Subcutaneous abdominal adipose tissue (tissue), 5 donors: Measurements from ENCODE around the gene SCN4B.

ENCODE experiments used
- H3K27ac ChIP-seq: one replicate; pipeline ENCODE4 v1.7.0; 2013; ENCODE audit warnings: low read depth, mild to moderate bottlenecking, inconsistent platforms, low read length, moderate library complexity
- H3K27me3 ChIP-seq, 5 donors: one replicate each; pipeline ENCODE4 v1.7.0; 2013; ENCODE audit warnings: low read length in 5 of 5, inconsistent platforms in 1 of 5; ENCODE audit not compliant: control insufficient read depth in 5 of 5, insufficient read depth in 4 of 5
- H3K36me3 ChIP-seq, 5 donors: one replicate each; pipeline ENCODE4 v1.7.0; 2013; ENCODE audit warnings: low read length in 5 of 5; ENCODE audit not compliant: control insufficient read depth in 5 of 5, insufficient read depth in 5 of 5
- H3K4me1 ChIP-seq, 5 donors: one replicate each; pipeline ENCODE4 v1.7.0; 2013; ENCODE audit warnings: low read length in 5 of 5, mild to moderate bottlenecking in 3 of 5, moderate library complexity in 1 of 5; ENCODE audit not compliant: control insufficient read depth in 5 of 5, insufficient read depth in 5 of 5
- H3K4me3 ChIP-seq, 5 donors: one replicate each; pipeline ENCODE4 v1.7.0; 2013; ENCODE audit warnings: low read length in 5 of 5, low read depth in 1 of 5
- H3K9ac ChIP-seq, 5 donors: one replicate each; pipeline ENCODE4 v1.7.0; 2013; ENCODE audit warnings: low read length in 5 of 5, mild to moderate bottlenecking in 4 of 5, moderate library complexity in 3 of 5
- H3K9me3 ChIP-seq, 5 donors: one replicate each; pipeline ENCODE4 v1.7.0; 2013; ENCODE audit warnings: low read length in 5 of 5; ENCODE audit not compliant: control insufficient read depth in 5 of 5
- donor health status: healthy.
- donor health status: healthy.
- donor health status: healthy.
- donor health status: healthy.
- donor health status: healthy.

SCN4B gene

DNA sequence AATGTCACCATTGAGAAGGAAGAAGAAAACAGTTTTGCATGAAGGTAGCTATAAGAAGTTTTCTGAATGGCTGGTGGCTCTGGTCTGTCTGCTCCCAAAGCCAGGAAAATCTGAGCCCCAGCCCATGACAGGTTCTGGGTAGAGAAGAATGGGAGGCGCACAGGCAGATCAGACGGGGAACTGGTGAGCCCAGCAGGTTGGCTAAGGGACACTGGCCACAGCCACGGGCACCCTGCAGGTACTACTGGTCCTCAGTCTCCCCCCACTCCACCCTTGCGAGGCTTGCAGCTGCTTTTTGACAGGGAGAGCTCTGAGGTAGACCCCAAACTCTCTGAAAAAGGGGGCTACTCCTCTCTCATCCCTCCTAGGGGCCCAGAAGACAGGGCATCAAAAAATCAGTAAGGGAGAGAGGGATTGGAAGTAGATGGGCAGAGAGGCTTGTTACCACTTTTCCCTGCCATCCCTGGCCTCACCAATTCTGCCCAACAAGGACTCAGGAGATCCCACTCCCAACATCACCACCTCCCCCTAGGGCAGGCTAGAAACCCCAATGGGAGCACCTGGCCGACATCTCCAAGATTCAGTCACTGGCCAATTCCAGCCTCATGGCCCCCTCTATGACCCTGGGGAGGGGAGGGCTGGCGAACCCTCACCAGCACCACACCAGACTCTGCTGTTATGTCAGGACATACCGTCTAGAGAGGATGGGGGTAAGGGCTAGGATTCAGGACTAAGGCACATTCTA, 17.4 kb downstream of the SCN4B start:
- H3K9me3 ChIP-seq = no peaks in the 10 kb centered on the region
- H3K36me3 ChIP-seq = no peaks in the 10 kb centered on the region
- H3K27me3 ChIP-seq = peaks cover 0 to 22% (median 8%) of the 10 kb centered on the region in 5 donors
- no peak overlapping the region for H3K4me3 ChIP-seq
- H3K4me1 ChIP-seq = no peaks in the 10 kb centered on the region
- H3K27ac ChIP-seq = no peak overlapping the region
- H3K9ac ChIP-seq = no peak overlapping the region

DNA sequence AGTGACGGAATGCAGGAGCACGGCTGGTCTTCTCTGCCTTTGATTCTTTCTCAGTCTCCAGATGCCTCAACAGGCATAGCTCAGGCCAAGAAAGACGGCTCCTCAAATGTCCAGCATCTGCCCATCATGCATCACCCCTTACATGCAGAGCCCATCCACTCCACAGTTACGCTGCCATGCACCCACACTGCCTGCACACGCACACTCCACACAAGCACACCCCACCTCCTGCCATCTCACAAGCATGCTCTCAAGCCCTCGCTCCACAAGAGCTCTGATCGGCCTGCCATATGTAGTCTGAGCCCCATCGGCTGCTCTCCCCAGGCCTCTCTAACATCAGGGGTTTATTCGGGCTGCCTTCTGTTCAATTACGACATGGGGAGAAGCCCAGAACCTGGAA, 18.8 kb downstream of the SCN4B start:
- no peak overlapping the region for H3K27ac ChIP-seq
- no peaks in the 10 kb centered on the region for H3K36me3 ChIP-seq
- H3K27me3 ChIP-seq = peaks cover 0 to 19% (median 6%) of the 10 kb centered on the region in 5 donors
- no peak overlapping the region for H3K4me3 ChIP-seq
- no peak overlapping the region for H3K9ac ChIP-seq
- H3K9me3 ChIP-seq = no peaks in the 10 kb centered on the region
- peaks cover 0 to 9% (median 0%) of the 10 kb centered on the region in 5 donors for H3K4me1 ChIP-seq

DNA sequence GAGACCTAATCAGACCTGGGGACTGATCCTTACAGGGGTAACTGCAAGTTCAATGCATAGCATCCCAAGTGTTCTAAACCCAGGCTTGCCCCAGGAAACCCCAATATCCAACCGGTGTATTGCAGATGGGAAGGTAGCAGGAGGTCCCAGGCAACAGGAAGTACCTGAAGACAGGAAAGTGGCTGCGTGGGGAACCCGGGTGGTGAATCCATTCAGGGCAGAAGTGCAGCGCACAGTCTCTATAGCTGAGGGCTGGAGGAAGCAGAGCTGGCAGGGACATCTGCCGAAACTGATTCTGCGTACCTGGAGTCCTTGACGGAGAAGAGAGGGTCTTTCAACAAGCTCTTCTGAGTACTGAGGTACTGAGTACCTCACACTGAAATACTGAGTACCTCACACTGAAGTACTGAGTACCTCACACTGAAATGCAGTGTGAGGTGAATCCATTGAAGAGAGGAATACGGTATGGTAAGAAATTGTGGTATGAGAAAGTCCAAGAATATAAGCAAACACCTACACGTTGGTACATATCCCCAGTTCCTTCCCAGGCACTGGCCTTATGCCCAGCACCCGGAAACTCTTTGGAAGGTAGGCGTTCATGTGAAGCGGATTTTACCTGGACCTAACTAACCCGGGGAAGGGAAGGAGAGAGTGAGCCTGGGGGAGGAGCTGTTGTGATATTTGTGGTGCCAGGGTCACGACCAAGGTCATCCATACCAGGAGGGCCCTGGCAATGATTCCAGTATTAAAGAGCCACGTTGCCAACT, 20.1 kb downstream of the SCN4B start:
- no peaks in the 10 kb centered on the region for H3K9me3 ChIP-seq
- no peaks in the 10 kb centered on the region for H3K36me3 ChIP-seq
- H3K4me3 ChIP-seq = no peak overlapping the region
- H3K27ac ChIP-seq = no peak overlapping the region
- no peak overlapping the region for H3K9ac ChIP-seq
- H3K27me3 ChIP-seq = peaks cover 0 to 19% (median 6%) of the 10 kb centered on the region in 5 donors
- peaks cover 0 to 11% (median 0%) of the 10 kb centered on the region in 5 donors for H3K4me1 ChIP-seq

GRCh38 chr11:118129471-118130172, 23.0 kb downstream of the SCN4B start:
- Histone ChIP-seq H3K9me3 (no peaks in the 10 kb centered on the region), H3K4me3 (no peak overlapping the region), H3K27me3 (peaks cover 0 to 4% (median 2%) of the 10 kb centered on the region in 5 donors), H3K9ac (no peak overlapping the region), H3K27ac (no peak overlapping the region), H3K4me1 (peaks cover 0 to 17% (median 0%) of the 10 kb centered on the region in 5 donors), H3K36me3 (no peaks in the 10 kb centered on the region)

DNA sequence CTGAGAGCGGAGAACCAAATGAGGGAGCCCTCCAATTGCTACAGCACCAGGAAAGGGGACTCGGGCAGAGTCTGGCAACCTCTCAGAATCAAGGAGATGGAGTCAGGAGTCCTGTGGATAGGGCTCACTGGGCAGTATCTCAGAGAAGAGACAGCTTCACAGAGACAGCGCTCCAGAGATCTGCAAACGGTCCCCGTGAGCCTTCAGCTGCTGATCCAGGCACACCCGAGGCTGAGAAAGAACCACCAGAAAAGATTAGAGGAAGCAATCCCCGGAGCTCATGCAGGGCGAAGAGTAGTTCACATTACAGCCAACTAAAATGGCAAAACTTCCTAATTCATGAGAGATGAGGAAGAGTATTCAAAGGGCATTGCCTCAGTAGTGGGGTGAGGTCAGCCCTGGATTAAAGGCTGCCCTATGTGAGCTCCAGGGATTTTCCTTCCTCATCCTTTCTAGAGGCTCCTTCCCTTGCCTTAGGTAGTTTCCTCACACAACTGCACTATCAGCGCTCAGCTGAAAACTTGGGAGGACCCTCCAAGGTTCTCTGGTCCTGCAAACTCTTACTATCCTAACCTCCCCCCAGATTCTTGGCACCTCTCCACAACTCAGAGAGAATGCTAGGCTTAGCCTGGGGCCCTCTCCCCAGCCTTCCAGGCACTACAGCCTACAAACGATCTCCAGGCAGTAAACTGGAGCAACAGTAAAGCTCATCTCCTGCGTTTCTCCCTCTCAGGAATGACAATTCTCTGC, 23.7 kb downstream of the SCN4B start:
- no peaks in the 10 kb centered on the region for H3K36me3 ChIP-seq
- H3K27ac ChIP-seq = no peak overlapping the region
- H3K9me3 ChIP-seq = no peaks in the 10 kb centered on the region
- peaks cover 0 to 17% (median 0%) of the 10 kb centered on the region in 5 donors for H3K4me1 ChIP-seq
- no peak overlapping the region for H3K9ac ChIP-seq
- no peak overlapping the region for H3K4me3 ChIP-seq
- peaks cover 0 to 3% (median 2%) of the 10 kb centered on the region in 5 donors for H3K27me3 ChIP-seq

DNA sequence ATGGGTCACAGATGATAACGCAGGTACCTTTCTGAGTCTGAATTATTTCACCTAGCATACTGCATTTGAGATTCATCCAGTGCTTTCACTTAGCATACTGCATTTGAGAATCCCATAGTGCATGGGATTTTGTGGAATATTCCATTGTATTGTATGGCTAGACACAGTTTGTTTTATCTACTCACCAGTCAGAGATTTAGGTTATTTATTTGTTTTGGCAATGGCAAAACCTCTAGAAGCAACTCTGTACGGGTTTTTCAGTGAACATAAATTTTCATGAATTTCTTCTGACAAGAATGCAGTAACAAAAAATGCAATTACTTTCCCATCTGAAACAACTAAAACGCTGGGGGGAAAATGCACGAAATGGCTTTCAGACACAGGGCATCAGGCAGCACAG, 24.3 kb downstream of the SCN4B start:
- H3K9ac ChIP-seq = no peak overlapping the region
- H3K9me3 ChIP-seq = no peaks in the 10 kb centered on the region
- H3K4me1 ChIP-seq = peaks cover 0 to 17% (median 0%) of the 10 kb centered on the region in 5 donors
- peaks cover 0 to 3% (median 0%) of the 10 kb centered on the region in 5 donors for H3K27me3 ChIP-seq
- no peaks in the 10 kb centered on the region for H3K36me3 ChIP-seq
- no peak overlapping the region for H3K27ac ChIP-seq
- no peak overlapping the region for H3K4me3 ChIP-seq

- H3K9ac ChIP-seq = no peak overlapping the region
- H3K4me3 ChIP-seq = no peak overlapping the region
- no peaks in the 10 kb centered on the region for H3K36me3 ChIP-seq
- H3K27ac ChIP-seq = no peak overlapping the region
- H3K9me3 ChIP-seq = no peaks in the 10 kb centered on the region
- H3K27me3 ChIP-seq = peaks cover 0 to 3% (median 0%) of the 10 kb centered on the region in 5 donors
- H3K4me1 ChIP-seq = peaks cover 0 to 17% (median 0%) of the 10 kb centered on the region in 5 donors
These were observed 26.4 kb downstream of the SCN4B start for GRCh38 chr11:118126082-118126838.

- Histone ChIP-seq H3K36me3 (no peaks in the 10 kb centered on the region), H3K4me3 (no peak overlapping the region), H3K27me3 (peaks cover 0 to 3% (median 0%) of the 10 kb centered on the region in 5 donors)
These were observed 27.6 kb downstream of the SCN4B start for GRCh38 chr11:118124929-118125535.

DNA sequence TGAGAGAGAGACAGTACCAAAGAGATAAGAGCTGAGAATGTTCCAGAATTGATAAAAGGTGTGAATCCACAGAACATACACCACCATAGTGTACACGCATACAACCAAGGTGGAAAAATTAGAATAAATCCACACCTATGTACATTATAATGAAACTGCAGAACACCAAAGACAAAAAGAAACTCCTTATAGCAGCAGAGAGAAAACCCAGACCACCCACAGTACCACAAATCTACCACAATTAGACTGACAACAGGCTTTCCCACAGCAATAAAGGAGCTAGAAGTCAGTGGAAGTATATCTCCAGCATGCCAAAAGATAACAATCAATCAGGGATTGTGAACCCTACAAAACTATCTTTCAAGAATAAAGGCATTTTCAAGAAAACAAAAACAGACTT, 31.8 kb downstream of the SCN4B start:
- Histone ChIP-seq H3K36me3 (no peaks in the 10 kb centered on the region), H3K27me3 (peaks cover 0 to 3% (median 0%) of the 10 kb centered on the region in 5 donors), H3K4me1 (peaks cover 0 to 7% (median 0%) of the 10 kb centered on the region in 5 donors), H3K27ac (no peak overlapping the region), H3K4me3 (no peak overlapping the region), H3K9me3 (no peaks in the 10 kb centered on the region), H3K9ac (no peak overlapping the region)

More at GRCh38 chr11:118124929-118125535, 27.6 kb downstream of the SCN4B start:
- no peaks in the 10 kb centered on the region for H3K9me3 ChIP-seq
- H3K27ac ChIP-seq = no peak overlapping the region
- H3K9ac ChIP-seq = no peak overlapping the region
- peaks cover 0 to 17% (median 0%) of the 10 kb centered on the region in 5 donors for H3K4me1 ChIP-seq
